HG03064 (cell line): ENCODE data around the gene KRR1.
A peak's percentile ranks its signal among the peaks of the same experiment; 100 is the strongest.
"Not testable (repeated sequence)": the region's sequence is repeated elsewhere in the genome, so short reads cannot be mapped to it uniquely, and the experiment has no call there.

Experiments used
- ATAC-seq: cut with Tn5 transposase; IDR thresholded peaks from one replicate; pipeline ENCODE4 v1.9.1; 2021; ENCODE audit warnings: low read depth; ENCODE audit not compliant: unreplicated experiment

KRR1 gene

DNA sequence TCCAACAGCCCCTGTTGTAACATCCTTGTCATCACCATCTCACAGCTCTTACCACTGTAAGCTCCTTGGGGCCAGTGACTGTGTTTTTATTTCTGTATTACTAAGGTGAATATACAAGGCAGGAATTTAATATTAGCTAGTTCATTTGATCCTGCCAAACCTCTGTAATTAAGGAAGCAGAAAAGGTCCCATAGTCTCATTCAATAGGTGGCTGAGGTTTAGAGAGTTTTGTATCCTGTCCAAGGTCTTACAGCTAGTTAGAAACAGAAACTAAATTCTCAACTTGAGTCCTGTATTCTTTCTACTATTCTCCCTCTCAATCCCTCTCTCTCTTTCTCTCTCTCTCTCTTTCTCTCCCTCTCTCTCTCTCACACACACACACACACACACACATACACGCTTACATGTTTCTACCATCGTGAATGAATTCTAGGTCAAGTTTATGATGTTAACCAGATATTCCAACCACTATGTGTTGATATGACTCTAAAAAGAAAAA is 31.4 kb downstream of the KRR1 start:
- ATAC-seq = peak; percentile 35

- ATAC-seq = no peak
Observed at GRCh38 chr12:75478116-75478794, 33.2 kb downstream of the KRR1 start.

DNA sequence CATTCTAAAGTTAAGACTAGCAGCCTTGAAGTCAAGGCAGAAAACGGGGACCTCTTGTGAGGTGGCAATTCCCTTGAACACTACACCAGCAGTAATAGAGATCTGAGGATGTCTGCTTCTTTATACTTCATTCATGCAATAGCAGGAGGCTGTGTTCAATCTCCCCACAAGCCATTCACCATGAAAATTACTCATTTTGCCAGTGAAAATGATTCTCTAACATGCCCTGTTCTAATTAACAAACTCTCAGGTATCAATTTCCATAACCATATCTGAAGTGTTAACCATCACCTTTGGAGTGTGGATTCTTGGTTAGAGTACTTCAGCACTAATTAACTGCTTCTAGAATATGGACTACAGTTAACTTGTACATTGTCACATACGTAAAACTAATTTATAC is 34.3 kb downstream of the KRR1 start:
- no peak for ATAC-seq

- ATAC-seq = no peak
Observed at GRCh38 chr12:75476071-75476470, 35.3 kb downstream of the KRR1 start.

DNA sequence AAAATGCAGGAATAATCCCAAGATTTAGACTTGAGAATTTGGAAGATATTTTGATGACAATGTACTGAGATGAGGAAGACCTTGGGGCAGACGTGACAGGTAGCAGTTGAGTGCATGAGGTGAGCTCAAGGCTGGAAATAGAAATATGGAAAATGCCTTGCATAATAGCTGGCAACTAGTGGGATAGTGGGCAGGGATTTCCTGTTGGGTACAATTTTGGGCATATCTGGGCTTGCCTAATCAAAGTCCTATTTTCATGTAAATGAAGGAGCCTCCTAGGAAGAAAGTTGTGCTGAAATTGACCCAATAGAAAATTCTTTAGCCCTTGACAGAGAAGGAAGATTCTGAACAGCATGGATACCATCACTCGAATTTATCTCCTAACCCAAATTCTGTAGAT is 37.3 kb downstream of the KRR1 start:
- ATAC-seq = no peak

DNA sequence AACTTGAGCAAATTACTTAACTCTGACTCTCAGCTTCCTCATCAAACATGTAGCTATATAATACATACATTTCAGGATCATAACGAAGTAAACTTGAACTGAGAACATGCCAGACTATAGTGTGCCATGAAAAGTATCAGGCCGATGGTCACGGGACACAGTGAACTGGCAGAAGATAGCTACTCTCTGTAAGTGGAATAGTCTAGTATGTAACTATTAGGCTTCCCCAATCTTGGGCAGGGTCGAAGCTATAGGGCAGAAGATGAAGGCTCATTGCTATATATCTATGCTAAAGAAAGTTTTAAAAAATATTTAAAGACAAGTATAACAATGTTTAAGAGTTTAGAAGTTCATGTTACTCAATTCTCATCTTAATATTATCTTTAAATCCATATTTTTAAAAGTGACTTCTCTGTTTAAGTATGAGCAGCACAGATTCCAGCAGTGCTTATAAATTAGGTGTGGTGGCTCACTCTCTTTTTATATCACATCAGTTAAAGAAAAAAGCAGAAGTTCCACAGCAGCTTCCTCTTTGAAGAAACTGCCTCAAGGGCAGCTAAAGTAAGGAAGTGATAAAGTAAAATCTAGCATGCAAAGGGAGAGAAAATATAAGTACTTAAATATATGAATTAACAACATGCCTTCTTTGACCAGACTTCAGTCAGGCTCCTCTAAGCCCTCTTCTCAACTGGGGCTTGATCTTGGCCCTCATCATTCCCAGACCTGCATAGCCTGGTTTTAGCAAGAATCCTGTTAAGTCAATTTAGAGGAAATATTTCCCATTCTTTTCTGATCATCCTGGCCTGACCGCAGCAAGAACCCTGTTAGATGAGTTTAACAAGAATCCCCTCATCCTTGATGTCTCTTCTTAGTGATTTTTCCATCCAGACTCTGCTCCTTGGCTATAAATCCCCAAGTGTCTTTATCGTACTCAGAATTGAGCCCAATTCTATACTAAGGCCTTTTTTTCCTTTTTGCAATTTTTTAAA is 39.2 kb downstream of the KRR1 start:
- ATAC-seq = no peak

- ATAC-seq = no peak
Observed at GRCh38 chr12:75460204-75460603, 51.2 kb downstream of the KRR1 start.

DNA sequence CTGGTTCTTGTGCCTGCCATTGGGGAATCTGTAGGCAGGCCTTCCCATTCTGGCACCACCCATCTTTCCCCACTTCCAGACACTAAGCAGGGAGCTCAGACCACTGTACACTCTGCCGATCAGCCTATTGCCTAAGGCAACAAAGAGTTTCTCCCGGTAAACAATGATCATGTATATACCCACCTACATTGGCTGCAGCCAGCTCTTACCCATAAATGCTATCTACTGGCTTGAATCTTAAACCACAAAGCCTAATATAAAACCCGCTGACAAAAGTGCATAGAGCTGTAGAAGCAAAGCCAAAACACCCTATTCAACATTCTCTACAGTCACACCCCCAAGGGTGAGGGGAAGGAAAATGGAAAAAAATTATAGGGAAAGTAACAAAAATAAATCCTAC is 51.7 kb downstream of the KRR1 start:
- no peak for ATAC-seq

- ATAC-seq = not testable (repeated sequence)
Observed at GRCh38 chr12:75457866-75458265, 53.5 kb downstream of the KRR1 start.

- no peak for ATAC-seq
Observed at GRCh38 chr12:75457191-75457590, 54.2 kb downstream of the KRR1 start.

DNA sequence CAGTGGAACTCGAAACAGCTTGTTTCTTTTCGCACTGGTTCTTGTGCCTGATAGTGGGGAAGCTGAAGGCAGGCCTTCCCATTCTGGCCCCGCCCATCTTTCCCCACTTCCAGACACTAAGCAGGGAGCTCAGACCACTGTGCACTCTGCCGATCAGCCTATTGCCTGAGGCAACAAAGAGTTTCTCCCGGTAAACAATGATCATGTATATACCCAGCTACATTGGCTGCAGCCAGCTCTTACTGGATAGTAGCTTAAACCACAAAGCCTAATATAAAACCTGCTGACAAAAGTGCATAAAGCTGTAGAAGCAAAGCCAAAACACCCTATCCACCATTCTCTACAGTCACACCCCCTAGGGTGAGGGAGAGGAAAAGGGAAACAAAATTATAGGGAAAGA is 55.6 kb downstream of the KRR1 start:
- no peak for ATAC-seq

- no peak for ATAC-seq
Observed at GRCh38 chr12:75452675-75453330, 58.6 kb downstream of the KRR1 start.

DNA sequence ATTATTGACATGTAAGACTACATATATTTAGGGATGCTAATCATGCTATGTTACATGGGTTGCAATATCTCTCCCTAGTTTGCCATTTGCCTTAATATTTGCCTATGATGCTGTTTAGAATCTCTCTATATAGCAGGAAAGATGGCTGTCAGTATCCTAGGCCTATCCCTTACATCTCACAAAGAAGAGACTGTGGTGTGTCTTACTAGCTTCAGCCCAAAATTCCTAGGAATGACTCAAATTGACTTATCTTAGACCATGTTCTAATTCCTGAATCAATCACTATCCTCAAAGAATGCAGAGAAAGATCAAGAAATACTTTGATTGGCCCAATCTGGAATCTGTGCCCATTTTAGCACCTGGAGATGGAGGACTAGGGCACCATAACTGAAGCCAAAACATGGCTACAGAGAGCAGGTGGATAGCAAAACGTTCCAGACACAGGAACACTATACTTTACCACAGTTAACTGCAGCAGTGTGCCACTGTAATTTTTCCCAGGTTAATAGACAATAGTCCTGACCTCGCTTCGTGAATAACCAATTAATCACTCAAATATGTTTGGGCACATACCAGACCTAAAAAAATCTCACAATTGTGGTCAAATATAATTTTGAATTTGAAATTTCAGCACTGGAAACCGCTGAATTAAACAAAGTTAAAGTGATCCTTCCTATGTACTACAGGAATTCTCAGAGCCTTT is 63.6 kb downstream of the KRR1 start:
- no peak for ATAC-seq

DNA sequence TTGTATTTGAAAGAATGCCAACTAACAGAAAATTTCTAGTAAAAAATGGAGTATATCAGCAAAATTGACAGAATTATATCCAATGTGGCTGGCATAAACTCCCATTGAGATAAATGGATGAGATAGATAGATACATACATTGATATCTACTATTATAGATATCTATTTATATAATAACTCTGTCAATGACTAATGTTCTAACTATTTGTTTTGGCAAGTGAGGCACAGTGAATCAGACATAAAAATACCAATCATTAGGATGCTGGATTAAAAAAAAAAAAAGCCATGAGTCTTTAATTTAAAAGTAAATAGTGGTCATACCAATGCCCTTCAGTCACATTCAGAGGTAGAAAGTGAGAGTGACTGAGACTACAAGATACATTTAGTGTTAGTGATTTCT is 64.6 kb downstream of the KRR1 start:
- ATAC-seq = no peak

DNA sequence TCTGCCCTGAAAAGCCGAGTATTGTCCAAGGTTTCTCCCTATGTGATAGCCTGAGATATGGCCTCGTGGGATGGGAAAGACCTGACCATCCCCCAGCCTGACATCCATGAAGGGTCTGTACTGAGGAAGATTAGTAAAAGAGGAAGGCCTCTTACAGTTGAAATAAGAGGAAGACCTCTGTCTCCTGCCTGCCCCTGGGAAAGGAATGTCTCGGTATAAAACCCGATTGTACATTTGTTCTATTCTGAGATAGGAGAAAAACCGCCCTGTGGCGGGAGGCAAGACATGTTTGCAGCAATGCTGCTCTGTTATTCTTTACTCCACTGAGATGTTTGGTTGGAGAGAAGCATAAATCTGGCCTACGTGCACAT is 66.3 kb downstream of the KRR1 start:
- not testable (repeated sequence) for ATAC-seq

DNA sequence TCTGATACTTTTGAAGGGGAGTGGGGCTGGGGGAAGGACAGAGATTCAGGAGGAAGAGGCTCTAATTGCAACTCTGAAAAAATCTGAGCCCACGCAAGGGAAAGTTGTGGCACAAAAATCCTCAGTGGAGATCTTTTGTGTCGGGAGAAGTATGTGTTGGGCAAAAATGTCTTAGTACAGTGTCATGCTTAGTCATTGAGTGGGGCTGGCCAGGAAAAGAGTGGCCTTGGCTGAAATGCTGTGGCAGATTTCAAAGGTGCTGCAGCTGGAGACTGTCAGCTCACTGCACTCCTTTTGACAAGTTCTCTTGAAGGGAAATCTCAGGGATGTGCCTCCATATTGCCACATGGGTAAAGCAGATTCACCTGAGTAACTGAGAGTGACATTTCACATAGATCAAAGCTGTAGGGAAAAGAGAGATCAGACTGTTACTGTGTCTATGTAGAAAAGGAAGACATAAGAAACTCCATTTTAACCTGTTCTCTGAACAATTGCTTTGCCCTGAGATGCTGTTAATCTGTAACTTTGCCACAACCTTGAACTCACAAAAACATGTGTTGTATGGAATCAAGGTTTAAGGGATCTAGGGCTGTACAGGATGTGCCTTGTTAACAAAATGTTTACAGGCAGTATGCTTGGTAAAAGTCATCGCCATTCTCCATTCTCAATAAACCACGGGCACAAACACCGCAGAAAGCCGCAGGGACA is 66.8 kb downstream of the KRR1 start:
- no peak for ATAC-seq

- ATAC-seq = no peak
Observed at GRCh38 chr12:75443709-75444108, 67.7 kb downstream of the KRR1 start.

GRCh38 chr12:75442454-75442853 is 69.0 kb downstream of the KRR1 start:
- not testable (repeated sequence) for ATAC-seq

GRCh38 chr12:75441687-75442449 is 69.5 kb downstream of the KRR1 start:
- ATAC-seq = not testable (repeated sequence)
